CD4-positive, alpha-beta T cell (primary cell): ENCODE data around the gene BRF1. TPM values are rescaled to one million over a fixed set of nuclear protein-coding genes. Genes with fewer than 3 reads are reported as not detected.
A peak's percentile ranks its signal among the peaks of the same experiment; 100 is the strongest.
"Not testable (repeated sequence)": the region's sequence is repeated elsewhere in the genome, so short reads cannot be mapped to it uniquely, and the experiment has no call there.

ENCODE experiments used
- ATAC-seq: fragments of 200-7000 bp; cut with Tn5 transposase; one replicate; pipeline ENCODE4 v1.10.0; 2022; ENCODE audit warnings: mild to moderate bottlenecking; ENCODE audit not compliant: poor library complexity
- CTCF ChIA-PET: fragments of 350-600 bp; sonication (Branson Sonifier 250); formaldehyde crosslinking; loops from one replicate; lab custom pipeline; 2021; ENCODE audit warnings: antibody characterized with exemption, inconsistent platforms; lab: Charles Lee
- POLR2A ChIA-PET: fragments of 350-600 bp; sonication (Branson Sonifier 250); formaldehyde crosslinking; loops from one replicate; lab custom pipeline; 2021; ENCODE audit warnings: antibody characterized with exemption, inconsistent platforms; lab: Charles Lee
- DNase-seq, 14 experiments: peaks; one replicate each; pipeline ENCODE4 v3.0.0-alpha.2; 2013 to 2020; ENCODE audit warnings: mixed read lengths in 2 of 14
- H3K27ac ChIP-seq, 2 donors: one replicate each; pipeline versions ENCODE4 v1.5.1 to v1.7.0; 2013; ENCODE audit warnings: low read length in 2 of 2, low read depth in 1 of 2, mild to moderate bottlenecking in 1 of 2
- H3K27me3 ChIP-seq, 2 experiments: 1 replicate in 1 of 2; 2 replicates in 1 of 2; pipeline versions ENCODE4 v1.6.1 to v1.7.0; 2013; ENCODE audit warnings: low read length in 2 of 2, control low read depth in 1 of 2, mild to moderate bottlenecking in 1 of 2, moderate library complexity in 1 of 2; ENCODE audit not compliant: insufficient read depth in 2 of 2, control insufficient read depth in 1 of 2
- H3K36me3 ChIP-seq: one replicate; pipeline ENCODE4 v1.6.1; 2013; ENCODE audit warnings: low read length, control low read depth; ENCODE audit not compliant: insufficient read depth
- H3K4me1 ChIP-seq: one replicate; pipeline ENCODE4 v1.6.1; 2013; ENCODE audit warnings: low read length, control low read depth; ENCODE audit not compliant: insufficient read depth
- H3K4me3 ChIP-seq: one replicate; pipeline ENCODE4 v1.5.1; 2013; ENCODE audit warnings: mild to moderate bottlenecking, low read length, moderate library complexity
- H3K9me3 ChIP-seq, 2 experiments: 1 replicate in 1 of 2; 2 replicates in 1 of 2; pipeline versions ENCODE4 v1.6.1 to v1.7.0; 2013; ENCODE audit warnings: low read length in 2 of 2, mild to moderate bottlenecking in 2 of 2, control low read depth in 1 of 2, moderate library complexity in 1 of 2; ENCODE audit not compliant: control insufficient read depth in 1 of 2, insufficient read depth in 1 of 2
- H3K27ac Mint-ChIP-seq: one replicate; pipeline ENCODE4 v1.8.0; 2020; ENCODE audit warnings: mixed read lengths
- H3K27me3 Mint-ChIP-seq: one replicate; pipeline ENCODE4 v1.8.0; 2021; ENCODE audit warnings: mixed read lengths
- H3K36me3 Mint-ChIP-seq: one replicate; pipeline ENCODE4 v1.8.0; 2021; ENCODE audit warnings: low read depth, mixed read lengths
- H3K4me1 Mint-ChIP-seq: one replicate; pipeline ENCODE4 v1.8.0; 2021; ENCODE audit warnings: low read depth, mixed read lengths
- H3K4me3 Mint-ChIP-seq: one replicate; pipeline ENCODE4 v1.8.0; 2020; ENCODE audit warnings: mild to moderate bottlenecking, mixed read lengths
- H3K9me3 Mint-ChIP-seq: one replicate; pipeline ENCODE4 v1.8.0; 2020; ENCODE audit warnings: mixed read lengths
- CTCF ChIP-seq: fragments of 200-600 bp; IDR thresholded peaks from one replicate; pipeline ENCODE4 v1.8.0; 2022; ENCODE audit warnings: antibody characterized with exemption, mild to moderate bottlenecking
- intact Hi-C, 2 experiments: fragments of 100-400 bp; cut with DNase I in 1 of 2; cut with micrococcal nuclease in 1 of 2; formaldehyde crosslinking; loops; one replicate each; pipeline versions ENCODE4 v1.15.1 to v1.9.0; 2023 to 2025; cut with DNase I, micrococcal nuclease
- total RNA-seq, 174 experiments: library from RNA in 2 of 174; stranded (reverse) in 2 of 174; gene quantifications; one replicate each; pipeline ENCODE4 v1.2.3 and lab custom pipeline; 2021 to 2026

BRF1 gene
- total RNA-seq, 2 experiments from 2014 or later = 77.4 to 77.7 TPM

GRCh38 chr14:105305345-105305744, 4.5 kb upstream of the BRF1 start:
- peaks cover 31% of the 10 kb centered on the region for H3K4me1 Mint-ChIP-seq
- ATAC-seq = no peak
- peak in 2 of 14 experiments; percentile 29 to 31 for DNase-seq
- peaks cover 18% of the 10 kb centered on the region for H3K4me1 ChIP-seq
- H3K4me3 ChIP-seq = no peak overlapping the region
- no peaks in the 10 kb centered on the region for H3K9me3 Mint-ChIP-seq
- TF ChIP-seq CTCF = no peak
- intact Hi-C loops = no loop called here
- peaks cover 4% of the 10 kb centered on the region for H3K36me3 Mint-ChIP-seq
- ChIA-PET POLR2A (interaction anchor here (1.3 to 1.4 kb wide), 2 partner anchors 9 to 13 kb away, joined by 3 to 9 read pairs; partner anchors contain the start of gene PACS2), CTCF (no interaction called here)
- no peaks in the 10 kb centered on the region for H3K9me3 ChIP-seq
- H3K27me3 ChIP-seq = no peaks in the 10 kb centered on the region
- H3K27me3 Mint-ChIP-seq = no peaks in the 10 kb centered on the region
- no peaks in the 10 kb centered on the region for H3K36me3 ChIP-seq
- peak overlapping the region; percentile 71 for H3K27ac Mint-ChIP-seq
- peak overlapping the region; percentile 15 for H3K4me3 Mint-ChIP-seq
- no peak overlapping the region for H3K27ac ChIP-seq

DNA sequence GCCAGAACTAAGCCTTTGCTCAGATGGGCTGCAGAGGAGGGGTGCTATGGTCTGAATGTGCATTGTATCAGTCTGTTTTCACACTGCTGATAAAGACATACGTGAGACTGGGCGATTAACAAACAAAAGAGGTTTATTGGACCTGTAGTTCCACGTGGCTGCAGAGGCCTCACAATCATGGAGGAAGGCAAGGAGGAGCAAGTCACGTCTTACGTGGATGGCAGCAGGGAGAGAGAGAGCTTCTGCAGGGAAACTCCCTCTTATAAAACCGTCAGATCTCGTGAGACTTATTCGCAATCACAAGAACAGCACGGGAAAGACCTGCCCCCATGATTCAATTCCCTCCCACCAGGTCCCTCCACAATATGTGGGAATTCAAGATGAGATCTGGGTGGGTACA, 3.8 kb upstream of the BRF1 start:
- no peak overlapping the region for H3K4me3 Mint-ChIP-seq
- peaks cover 35% of the 10 kb centered on the region for H3K4me1 Mint-ChIP-seq
- H3K27ac Mint-ChIP-seq = peak overlapping the region; percentile 71
- no peak for ATAC-seq
- no peaks in the 10 kb centered on the region for H3K27me3 Mint-ChIP-seq
- Histone ChIP-seq H3K4me1 (peaks cover 26% of the 10 kb centered on the region), H3K9me3 (no peaks in the 10 kb centered on the region), H3K27me3 (no peaks in the 10 kb centered on the region), H3K4me3 (no peak overlapping the region), H3K27ac (no peak overlapping the region), H3K36me3 (no peaks in the 10 kb centered on the region)
- H3K36me3 Mint-ChIP-seq = peaks cover 9% of the 10 kb centered on the region
- intact Hi-C loops = loop anchor here (5.0 kb wide), 3 partner anchors 48 to 212 kb away; no protein-coding TSS in a partner anchor
- ChIA-PET POLR2A (interaction anchor here (1.4 kb wide), 1 partner anchor 10 kb away, joined by 9 read pairs; the partner anchor contains the start of gene PACS2), CTCF (no interaction called here)
- H3K9me3 Mint-ChIP-seq = no peaks in the 10 kb centered on the region
- no peak for DNase-seq
- no peak for TF ChIP-seq CTCF

DNA sequence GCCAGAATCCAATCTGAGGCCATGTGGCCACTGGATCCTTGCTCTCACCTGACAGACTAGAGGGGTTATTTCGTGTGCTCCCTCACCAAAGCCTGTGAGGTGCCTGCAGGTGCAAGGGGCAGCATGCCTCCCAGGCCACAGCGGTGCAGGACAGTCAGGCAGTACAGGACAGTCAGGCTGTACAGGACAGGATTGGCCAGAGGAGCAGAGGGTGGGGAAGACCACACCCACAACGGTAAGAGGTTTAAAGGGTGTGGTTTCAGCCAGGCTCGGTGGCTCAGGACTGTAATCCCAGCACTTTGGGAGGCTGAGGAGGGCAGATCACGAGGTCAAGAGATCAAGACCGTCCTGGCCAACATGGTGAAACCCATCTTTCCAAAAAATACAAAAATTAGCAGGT, 3.1 kb upstream of the BRF1 start:
- no peak for DNase-seq
- Mint-ChIP-seq H3K27me3 (no peaks in the 10 kb centered on the region), H3K9me3 (no peaks in the 10 kb centered on the region), H3K36me3 (peaks cover 9% of the 10 kb centered on the region), H3K4me1 (peaks cover 41% of the 10 kb centered on the region), H3K27ac (peak overlapping the region; percentile 85), H3K4me3 (peak overlapping the region; percentile 84)
- Histone ChIP-seq H3K9me3 (no peaks in the 10 kb centered on the region), H3K27me3 (no peaks in the 10 kb centered on the region), H3K27ac (no peak overlapping the region), H3K36me3 (no peaks in the 10 kb centered on the region), H3K4me1 (peaks cover 32% of the 10 kb centered on the region), H3K4me3 (no peak overlapping the region)
- ChIA-PET CTCF (no interaction called here), POLR2A (interaction anchor here (0.8 kb wide), 1 partner anchor 12 kb away, joined by 3 read pairs; no protein-coding TSS in a partner anchor)
- no peak for ATAC-seq
- intact Hi-C loops = loop anchor here (5.0 kb wide), 3 partner anchors 48 to 212 kb away; no protein-coding TSS in a partner anchor
- no peak for TF ChIP-seq CTCF

- Mint-ChIP-seq H3K27ac (peak overlapping the region; percentile 85), H3K4me3 (peak overlapping the region; percentile 98), H3K4me1 (peaks cover 46% of the 10 kb centered on the region)
- not testable (repeated sequence) for H3K27me3 ChIP-seq, H3K27me3 Mint-ChIP-seq, H3K36me3 ChIP-seq, H3K9me3 ChIP-seq, H3K36me3 Mint-ChIP-seq, ATAC-seq, H3K9me3 Mint-ChIP-seq, DNase-seq
- peaks cover 37% of the 10 kb centered on the region for H3K4me1 ChIP-seq
- ChIA-PET CTCF (interaction anchor here (0.7 to 1.6 kb wide), 3 partner anchors 13 to 179 kb away, joined by 3 to 5 read pairs (median 3); partner anchors contain the start of gene PACS2), POLR2A (interaction anchor here (1.4 to 2.9 kb wide), 6 partner anchors 9 to 549 kb away, joined by 6 to 38 read pairs (median 12); partner anchors contain the start of genes BTBD6, PACS2, SIVA1 and TEDC1)
- peak overlapping the region in 1 of 2 donors; percentile 40 for H3K27ac ChIP-seq
- H3K4me3 ChIP-seq = peak overlapping the region; percentile 71
- intact Hi-C loops = loop anchor here (1.0 to 5.0 kb wide), 6 partner anchors 12 to 210 kb away; partner anchors contain the start of genes NUDT14 (in 1 of the 2) and PACS2 (in 1 of the 2)
Measured at GRCh38 chr14:105301915-105302249, 1.1 kb upstream of the BRF1 start.
